Loucy (cell line): ENCODE measurements around the gene ZNF319.

Experiments used
- CTCF ChIP-seq: fragments of 200-600 bp; sonication (generic); conservative IDR thresholded peaks from 2 replicates; pipeline ENCODE4 v1.5.1; 2014; ENCODE audit warnings: mild to moderate bottlenecking, antibody characterized with exemption, low read length
- EZH2phosphoT487 ChIP-seq: fragments of 200-600 bp; IDR thresholded peaks from 2 replicates; pipeline ENCODE4 v1.6.1; 2018; ENCODE audit warnings: antibody characterized with exemption, mild to moderate bottlenecking, moderate library complexity, borderline replicate concordance

- TF ChIP-seq CTCF (no peak), EZH2phosphoT487 (no peak)
These were observed 24.2 kb upstream of the ZNF319 start for GRCh38 chr16:58024486-58025350.
